Right renal pelvis (tissue), 4 donors: Measurements from ENCODE around the gene WIPI1. TPM values are rescaled to one million over a fixed set of nuclear protein-coding genes. Genes with fewer than 3 reads are reported as not detected.

Experiments
- DNase-seq, 4 donors: peaks; one replicate each; pipeline ENCODE4 v3.0.0-alpha.2; 2013; ENCODE audit warnings: low read depth in 4 of 4, low spot score in 3 of 4, missing footprints in 1 of 4
- polyA plus RNA-seq, 4 donors: library from polyadenylated mRNA; unstranded; fragments of 120-200 nt; gene quantifications; one replicate each; pipeline ENCODE4 v1.2.1, GENCODE V29; 2013; ENCODE audit not compliant: insufficient read length in 4 of 4

Gene WIPI1
- polyA plus RNA-seq, 4 donors, result 21.1 to 26.4 (median 23.1) TPM

DNA sequence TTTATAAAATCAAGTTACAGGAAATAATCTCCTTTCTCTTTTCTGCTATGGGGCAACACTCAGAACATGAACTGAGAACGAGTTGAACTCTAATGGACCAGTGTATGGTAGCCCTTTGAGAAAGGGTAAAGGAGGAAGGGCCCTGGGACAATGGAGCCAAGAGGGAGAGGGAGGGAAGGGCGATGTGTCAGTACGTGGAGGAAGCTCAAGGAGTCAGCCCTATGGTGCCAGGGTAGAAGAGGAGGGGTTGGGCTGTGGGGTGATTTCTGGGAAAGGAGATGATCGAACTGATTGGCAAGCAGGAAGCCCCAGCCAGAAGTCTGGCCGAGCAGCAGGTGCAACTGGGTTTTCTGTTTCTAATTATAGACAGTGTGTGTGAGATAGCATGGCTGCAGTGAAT lies 4.3 kb upstream of the WIPI1 start:
- no peak for DNase-seq

DNA sequence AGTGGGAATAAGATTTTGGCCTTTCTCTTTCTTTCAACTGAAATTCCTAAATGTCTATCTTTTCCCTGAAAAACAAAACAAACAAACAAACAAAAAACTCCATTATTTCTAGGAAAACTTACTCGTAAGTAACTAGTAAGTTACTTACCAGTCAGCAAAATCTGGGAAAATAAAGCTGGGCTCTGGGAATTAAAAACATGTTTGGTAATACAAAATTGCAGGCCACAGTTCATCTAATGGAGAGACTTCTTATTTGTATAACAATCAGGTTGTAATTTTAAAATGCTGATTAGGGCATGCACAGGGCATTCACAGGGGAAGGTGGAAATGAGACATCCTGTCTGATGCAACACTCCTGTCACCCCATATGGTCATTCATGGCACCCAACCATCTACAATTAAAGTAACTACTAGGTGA lies 3.8 kb upstream of the WIPI1 start:
- no peak for DNase-seq

DNA sequence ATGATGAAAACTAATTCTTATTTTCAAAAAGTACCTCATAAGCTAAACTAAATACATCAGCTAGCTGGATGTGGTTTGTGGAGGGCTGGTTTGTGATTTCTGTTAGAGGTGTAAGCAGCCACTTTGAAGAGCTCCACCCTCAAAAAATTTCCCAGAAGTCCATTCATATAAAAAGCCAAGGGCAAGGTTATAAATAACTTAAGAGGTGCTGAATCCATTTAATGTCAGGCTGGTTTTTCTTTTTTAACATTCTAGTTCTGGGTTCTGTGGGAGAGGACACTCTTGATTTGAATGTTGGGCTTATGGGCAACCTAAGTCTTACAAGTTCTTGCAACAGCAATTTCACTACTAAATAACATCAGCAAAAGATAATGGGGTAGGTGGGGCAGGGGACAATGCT lies 3.4 kb upstream of the WIPI1 start:
- DNase-seq, result no peak

DNA sequence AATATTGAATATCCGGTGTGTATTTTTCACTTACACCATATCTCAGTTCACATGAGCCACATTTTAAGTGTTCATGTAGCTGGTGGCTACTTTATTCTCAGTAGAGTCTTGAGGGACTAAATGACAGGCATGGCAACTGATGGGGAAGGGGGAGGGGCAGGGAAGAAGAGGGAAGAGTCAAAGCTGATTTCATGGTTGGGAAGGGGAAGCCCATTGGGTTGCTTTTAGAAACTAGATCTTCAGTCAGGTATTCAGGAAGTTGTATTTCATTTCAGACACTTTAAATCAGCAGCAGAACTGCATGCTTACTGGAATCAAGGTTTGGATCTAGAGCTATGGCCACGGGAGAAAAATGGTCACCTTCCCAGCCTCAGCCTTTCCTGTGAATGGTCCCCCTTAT lies 2.9 kb upstream of the WIPI1 start:
- DNase-seq, result no peak

DNA sequence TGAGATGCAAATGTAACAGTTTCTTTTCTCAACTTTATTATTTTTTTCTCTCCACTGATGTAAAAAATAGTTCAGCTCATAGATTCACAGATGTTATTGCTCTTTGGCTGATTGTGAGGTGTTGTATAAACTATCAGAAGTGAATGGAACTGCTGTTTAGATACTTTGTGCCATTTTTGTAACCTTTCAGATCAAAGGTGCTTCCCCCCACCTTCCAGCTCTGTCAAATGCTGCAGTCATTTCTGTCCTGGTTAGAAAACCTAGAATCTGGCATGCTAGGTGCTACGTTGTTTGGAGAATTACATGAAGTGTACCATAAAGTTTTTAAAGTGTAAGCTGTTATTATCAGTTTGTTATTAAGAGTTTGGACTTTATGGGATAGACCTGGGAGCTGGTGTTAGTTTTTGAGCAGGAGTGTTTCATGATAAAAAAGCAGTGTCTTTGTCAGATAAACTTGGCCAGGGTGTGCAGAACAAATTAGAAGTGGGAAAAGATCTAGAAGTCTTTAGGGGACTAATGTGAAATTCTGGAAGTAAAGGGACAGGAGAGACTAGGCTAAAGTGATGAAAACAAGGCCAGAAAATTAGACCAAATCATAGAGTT lies 1.8 kb upstream of the WIPI1 start:
- DNase-seq, result no peak

DNA sequence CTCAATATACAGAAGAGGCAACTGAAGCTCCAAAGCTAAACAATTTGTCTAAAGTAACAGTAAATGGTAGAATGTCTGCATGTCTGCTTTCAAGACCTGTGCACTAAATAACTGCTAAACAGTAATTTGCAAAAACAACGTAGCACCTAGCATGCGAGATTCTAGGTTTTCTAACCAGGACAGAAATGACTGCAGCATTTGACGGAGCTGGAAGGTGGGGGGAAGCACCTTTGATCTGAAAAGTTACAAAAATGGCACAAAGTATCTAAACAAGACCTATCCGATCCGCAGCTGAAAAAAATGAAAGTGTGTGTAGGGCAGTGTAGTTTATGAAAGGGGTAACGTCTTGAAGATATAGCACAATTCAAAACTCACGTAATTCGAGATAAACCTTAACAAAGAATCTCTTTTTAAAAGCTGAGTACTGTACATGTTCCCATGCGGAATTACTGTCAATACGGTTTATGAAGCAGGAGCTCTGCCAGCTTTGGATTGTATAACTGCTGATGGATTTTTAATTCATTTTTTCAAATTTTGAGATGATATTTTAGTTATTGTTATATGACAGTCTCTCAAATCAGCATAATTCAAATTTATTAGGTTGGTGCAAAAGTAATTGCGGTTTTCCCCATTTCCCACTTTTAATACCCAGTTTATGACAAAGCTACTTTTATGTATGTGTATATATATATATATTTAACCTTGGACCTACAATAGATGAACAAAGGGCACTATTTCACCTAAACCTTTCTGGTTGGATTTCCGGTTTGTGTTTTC lies 1.2 kb upstream of the WIPI1 start:
- DNase-seq, result no peak

DNA sequence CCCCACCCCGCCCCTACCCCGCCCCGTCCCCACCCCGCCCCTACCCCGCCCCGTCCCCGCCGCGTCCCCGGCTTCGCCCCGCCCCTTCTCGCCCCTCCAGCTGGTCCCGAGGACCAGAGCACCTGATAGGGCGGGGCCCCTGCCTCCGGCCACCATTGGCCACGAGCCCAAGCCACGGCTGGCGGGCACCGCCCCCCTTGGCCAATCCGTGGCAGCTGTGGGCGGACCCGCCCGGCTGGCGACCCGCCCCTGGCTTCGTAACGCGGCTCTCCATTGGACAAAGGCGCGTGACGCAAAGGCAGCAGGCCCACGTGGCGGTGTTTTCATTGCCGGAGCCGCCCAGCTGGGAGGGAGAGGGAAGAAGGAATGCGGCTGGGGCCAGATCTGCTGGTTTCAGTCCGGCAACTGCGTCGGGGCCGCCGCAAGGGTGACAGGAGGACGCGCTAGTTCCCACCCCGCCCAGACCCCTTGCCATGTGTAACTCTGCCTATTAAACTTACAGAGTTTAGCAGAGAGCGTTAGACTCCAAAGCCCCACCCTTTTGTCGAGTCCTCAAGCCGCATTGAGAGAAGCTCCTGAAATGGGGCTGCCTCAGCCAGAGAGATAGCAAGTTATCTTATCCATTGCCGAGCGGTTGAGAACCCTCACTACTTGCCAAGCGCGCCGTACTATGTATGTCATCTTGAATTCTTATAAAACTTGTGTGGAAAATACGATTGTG lies 403 bp upstream of the WIPI1 start:
- peak; percentile 95 to 97 (median 97) for DNase-seq

DNA sequence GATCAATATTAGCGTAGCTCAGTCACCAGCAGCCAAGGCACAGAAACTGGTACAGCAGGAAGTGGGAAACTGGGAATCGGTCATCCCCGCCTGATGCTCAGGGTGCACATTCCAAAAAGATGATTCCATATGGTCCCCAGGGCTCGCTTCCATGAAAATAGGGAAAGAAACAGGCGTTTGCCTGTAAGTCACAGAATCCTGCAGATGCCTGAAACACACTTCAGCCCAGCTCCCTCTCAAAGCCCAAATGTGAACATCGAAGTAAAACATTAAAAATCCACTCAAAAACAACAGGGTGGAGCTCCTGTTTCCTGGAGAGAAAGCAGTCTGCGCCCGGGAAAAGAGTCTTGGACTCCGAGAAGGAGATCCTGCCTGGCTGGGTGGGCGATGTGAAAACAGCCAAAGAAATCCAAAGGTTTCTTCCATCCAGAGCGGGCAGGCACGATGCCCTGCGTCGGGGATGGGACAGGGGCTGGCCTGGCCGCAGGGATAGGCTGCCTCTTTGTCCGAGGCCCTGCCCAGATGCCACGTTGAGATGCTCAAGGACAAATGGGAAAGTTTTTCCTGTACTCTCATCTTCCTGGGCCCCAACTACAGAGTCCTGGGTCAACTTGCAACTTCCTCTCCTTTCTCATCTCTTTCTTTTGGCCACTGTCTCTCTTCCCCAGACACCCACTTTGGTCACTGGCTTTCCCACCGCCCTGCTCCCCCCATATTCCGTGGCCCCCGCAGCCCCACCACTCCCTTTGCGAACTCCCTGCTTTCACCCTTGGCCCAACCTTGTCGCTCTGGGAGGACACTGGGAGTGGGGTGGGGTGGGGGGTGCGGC lies 743 bp downstream of the WIPI1 start:
- DNase-seq, result peak in 2 of 4 donors; percentile 47 to 74

DNA sequence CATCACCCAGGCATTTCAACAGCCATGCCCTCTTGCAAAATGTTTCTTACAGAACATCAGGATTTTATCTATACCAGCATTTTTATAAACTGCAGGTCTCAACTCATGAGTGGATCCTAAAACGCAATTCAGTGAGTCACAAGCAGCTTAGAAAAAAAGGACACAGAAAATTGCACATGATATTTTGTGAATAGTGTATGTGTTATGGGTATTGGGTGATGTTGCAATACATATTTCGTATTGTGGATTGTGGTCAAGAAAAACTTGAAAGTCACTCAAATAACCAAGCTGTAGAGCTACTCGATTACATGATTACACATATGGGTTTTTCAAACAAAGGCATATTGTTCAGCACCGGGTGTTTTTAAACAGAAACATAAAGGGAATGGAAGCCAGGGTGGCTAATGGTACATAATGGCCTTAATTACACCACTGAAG lies 1.4 kb downstream of the WIPI1 start:
- no peak for DNase-seq

DNA sequence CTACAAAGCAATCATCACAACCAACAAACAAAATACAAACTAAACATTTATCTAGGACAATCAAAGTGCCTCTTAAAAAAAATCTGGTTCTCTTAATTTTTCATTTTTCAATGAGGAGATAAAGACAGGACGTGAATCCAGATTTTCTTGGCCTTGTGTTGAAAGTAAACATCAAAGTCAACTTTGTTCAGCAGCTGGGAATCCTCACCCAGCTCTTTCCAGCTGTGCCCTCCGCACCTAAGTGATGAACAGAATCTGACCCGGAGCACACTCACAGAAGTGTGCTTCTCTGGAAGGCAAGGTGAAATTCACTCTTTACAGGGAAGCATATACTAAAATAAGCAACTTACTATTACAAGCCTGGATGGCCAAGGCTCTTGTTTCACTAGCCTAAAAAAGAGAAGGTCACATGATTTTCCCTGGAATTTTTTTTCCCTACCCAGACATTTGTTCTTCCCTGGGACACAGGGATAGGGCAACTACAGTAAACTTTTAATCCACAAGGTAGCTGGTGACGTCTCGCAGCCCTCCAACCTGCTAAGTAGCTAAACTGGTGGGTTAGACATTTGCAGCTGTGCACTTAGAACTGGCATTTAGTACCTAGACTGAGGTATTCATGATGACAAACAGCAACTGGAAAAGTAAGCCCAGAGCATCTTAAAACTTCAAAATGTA lies 3.2 kb downstream of the WIPI1 start:
- DNase-seq, result no peak

DNA sequence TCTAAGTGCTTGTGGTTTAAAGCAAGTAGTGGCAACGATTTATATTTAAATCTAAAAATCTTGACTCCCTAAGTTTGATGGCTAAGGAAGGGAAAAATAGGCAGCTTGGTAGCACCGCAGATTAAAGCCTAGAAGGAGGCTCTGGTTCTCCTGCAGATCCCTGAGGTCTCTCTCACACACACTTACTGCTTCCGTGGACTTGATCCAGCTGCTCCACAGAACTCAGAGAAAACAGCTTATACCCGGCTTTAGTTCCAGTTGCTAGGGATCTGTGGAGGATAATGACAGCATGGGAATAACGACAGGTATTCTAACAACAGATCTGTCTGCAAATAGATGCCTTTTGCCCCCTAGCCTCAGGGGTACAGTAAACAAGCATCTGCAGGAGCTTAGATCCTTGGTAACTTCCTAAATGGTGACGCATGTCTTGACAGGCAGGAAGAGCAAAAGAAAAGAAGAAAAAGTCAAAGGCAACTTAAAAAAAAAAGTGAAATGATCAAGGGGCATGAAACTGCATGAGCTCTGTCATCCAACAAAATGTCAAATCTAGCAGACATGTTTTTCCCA lies 4.5 kb downstream of the WIPI1 start:
- DNase-seq, result no peak

DNA sequence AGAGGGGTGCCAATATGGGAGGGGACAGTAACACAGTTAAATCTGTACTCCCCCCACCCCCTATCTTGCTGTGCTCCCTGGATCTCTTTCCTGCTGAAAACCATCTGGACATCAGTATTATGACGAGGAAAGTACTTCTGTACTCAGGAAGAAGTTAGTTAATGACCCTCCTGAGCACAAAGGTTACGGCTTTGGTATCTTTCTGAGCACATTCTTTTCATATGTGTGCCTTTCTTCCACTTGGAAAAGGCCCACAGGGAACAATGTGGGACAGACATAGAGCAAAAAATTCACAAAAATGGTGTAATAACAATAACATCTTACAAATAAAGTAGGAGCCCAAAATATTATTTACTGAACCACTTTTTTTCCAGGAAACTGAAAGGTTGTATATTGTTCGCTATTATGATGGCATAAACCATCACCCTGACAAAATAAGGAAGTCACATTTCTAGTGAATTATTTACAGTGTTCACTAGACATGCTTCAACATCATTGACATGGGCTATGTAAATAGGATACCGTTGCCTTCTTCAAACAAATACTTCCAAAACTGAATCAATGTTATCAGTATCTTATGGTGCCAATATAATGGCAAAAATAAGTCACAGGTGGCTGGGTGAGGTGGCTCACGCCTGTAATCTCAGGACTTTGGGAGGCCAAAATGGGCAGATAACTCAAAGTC lies 5.5 kb downstream of the WIPI1 start:
- DNase-seq, result no peak

DNA sequence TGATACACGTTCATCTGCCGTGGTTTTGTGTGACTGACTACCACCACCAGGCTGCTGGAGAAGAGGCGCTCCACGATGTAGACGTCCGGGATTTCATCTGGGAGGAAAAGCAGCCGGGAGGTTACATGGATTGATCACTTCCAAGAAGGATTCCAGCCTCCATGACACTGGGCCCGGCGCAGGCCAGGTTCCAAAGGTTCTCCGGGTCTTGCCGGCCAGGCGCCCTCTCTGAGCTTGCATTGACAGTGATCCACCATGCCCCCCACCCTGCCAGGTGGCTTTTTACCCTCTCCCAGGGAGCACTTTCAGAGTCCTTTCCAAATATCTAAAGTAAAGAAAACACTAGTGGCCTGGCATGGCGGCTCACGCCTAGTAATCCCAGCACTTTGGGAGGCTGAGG lies 6.5 kb downstream of the WIPI1 start:
- no peak for DNase-seq

DNA sequence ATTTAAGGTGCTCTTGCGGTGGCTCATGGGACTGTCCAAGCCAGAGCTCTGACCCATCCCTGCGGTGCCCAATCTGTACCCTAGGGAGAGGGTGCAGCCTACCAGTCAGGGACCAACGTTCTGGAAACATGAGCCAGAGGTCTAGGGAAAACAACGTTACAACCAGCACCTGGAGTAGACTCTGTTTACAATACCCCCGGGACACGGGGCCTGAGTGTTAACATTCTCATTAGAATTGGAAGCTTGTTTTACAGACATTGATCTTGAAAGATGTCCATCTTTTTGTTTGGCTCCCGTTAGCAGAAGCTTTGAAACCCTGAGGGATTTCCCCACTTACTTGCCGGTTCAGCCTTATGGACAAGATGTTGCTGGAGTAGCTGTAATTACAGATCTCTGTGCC lies 6.9 kb downstream of the WIPI1 start:
- DNase-seq, result no peak

DNA sequence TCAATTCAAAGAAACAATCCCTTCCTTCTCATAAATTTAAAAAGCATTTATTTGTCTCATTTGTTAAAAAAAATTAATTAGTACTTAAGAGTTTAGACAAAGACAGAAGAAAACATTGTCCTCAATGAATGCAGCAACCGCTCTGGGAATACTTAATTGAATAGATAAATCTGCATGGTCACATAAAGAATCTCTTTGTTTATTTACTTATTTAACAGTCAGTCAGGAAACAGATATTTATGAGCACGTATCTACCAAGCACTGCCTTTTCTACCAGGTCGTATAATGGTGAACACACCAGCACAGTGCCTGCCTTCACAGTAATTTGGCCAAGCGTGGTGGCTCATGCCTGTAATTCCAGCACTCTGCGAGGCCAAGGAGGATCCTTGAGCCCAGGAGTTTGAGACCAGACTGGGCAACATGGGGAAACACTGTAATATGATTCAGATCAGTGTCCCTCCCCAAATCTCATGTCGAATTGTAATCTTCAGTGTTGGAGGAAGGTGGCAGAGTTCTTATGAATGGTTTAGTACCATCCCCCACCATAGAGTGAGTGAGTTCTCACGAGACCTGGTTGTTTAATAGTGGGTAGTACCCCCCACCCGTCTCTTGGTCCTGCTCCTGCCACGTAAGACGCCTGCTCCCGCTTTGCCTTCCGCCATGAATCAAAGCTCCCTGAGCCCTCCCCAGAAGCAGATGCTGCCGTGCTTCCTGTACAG lies 8.1 kb downstream of the WIPI1 start:
- DNase-seq, result no peak

DNA sequence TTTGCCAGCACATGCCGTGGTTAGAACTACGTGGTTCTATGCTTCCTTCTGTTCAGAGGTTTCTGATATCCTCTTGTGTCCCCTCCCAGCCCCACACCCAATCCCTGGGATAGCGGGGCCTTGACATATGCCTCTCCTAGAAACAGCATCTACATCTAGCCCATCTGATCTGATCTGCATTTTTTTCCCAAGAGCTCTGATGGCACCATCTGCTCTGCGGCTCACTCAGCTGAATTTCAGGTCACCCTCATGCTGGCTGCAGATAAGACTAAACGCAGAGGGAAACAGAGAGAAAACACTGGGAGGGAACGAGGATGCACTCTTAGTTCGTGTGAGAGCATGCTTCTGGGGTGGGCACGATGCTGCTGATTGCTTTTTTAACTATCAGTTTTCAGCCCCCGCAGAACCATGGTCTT lies 10.7 kb downstream of the WIPI1 start:
- no peak for DNase-seq

DNA sequence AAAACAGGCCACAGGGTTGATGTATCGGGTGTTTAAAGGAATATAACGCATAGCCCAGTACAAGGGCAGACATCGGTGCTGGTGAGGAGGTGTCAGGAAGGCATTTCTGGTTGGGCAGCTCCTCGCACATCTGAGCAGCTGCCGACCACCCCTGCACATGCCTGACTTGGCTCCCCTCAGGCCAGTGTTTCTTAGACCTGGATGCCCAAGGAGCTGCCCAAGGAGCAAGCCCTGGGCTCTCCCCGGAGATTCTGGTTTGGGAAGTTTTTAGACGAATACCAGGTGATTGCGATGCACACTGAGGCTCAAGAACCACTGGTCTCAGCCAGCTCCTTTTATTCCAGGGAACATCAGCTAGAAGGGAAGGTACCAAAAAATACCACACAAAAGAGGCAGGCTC lies 11.6 kb downstream of the WIPI1 start:
- DNase-seq, result no peak

DNA sequence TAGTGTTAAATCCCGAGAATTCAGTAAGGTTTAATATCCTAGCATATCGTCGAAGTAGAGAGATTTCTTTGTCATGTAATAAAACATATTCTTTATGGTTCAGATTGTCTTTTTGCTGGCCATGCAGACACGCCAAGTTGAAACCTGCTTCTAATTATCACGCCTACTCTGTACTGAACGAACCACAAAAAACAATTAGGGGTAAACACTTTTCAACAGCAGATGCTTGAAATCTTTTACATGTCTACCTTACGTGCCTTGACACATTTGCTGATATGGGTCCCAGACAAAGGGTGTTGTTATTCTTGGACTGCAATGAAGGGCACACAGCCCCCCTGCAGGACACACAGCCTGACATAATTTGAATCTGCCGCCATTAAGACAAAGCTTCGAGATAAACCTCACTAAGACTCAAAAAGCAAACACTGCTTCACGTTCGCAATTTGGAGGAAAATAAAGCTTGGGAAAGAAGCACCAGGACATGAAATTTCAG lies 13.3 kb downstream of the WIPI1 start:
- DNase-seq, result no peak
